ENCODE data around the gene UBA5.
A peak's percentile ranks its signal among the peaks of the same experiment; 100 is the strongest.
"Not testable (repeated sequence)": the region's sequence is repeated elsewhere in the genome, so short reads cannot be mapped to it uniquely, and the experiment has no call there.

UBA5 gene

DNA sequence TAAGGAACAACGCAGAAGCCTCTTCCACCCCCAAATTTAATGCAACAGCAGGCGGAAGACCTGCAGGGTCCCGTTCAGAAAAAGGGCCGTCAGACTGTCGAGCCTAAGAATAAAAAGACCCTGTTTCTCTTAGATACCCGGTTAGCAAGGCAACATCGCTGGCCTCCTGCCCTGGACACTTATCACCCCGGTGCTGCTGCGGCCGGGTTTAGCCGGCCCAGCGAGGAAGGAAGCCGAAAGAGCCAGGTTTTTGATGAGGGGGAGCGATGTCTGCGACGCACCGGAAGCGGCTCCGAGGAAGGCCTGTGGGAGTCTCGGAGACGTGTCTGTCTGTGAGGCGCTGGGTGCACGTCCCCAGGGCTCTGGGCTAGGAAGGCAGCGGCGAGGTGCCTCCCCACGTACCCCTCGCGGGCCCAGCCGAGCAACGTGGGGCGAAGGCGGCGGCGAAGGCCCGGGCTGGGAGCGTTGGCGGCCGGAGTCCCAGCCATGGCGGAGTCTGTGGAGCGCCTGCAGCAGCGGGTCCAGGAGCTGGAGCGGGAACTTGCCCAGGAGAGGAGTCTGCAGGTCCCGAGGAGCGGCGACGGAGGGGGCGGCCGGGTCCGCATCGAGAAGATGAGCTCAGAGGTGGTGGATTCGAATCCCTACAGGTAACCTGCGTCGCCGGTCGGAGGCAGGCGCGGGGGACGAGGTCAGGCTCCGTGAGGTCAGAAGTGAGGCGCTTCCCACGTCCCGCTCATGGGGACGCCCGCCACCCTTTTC, at the start of gene UBA5:
Gene UBA5 (plus strand): TSS at position 278 of the 759 bp plus-strand sequence. CDS start 209 bp downstream, at position 487.
- DNase-seq: peak; percentile 65

DNA sequence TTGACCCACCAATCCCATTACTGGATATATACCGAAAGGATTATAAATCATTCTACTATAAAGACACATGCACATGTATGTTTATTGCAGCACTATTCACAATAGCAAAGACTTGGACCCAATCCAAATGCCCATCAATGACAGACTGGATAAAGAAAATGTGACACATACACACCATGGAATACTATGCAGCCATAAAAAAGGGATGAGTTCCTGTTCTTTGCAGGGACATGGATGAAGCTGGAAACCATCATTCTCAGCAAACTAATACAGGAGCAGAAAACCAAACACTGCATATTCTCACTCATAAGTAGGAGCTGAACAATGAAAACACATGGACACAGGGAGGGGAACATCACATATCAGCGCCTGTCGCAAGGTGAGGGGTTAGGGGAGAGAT, 44.8 kb upstream of the UBA5 start:
- not testable (repeated sequence) for DNase-seq

DNA sequence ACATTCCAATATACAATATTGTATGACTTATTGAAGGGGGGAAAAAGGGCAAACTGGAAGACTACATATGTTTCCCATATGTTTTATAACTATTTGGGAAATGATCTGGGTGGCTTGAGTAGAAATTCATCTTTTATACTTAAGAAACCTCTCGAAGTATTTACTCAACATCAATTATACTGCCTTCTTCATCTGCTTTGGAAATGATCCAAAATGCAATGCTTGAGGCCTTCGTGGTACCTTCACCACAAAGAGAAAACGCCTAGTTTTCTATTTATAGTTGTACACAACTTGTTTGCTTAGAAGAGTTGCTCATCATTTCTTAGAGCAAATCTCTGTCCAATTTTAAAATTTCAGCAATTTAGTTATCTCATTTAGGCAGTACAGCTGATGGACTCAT, 44.2 kb upstream of the UBA5 start:
- DNase-seq: no peak

DNA sequence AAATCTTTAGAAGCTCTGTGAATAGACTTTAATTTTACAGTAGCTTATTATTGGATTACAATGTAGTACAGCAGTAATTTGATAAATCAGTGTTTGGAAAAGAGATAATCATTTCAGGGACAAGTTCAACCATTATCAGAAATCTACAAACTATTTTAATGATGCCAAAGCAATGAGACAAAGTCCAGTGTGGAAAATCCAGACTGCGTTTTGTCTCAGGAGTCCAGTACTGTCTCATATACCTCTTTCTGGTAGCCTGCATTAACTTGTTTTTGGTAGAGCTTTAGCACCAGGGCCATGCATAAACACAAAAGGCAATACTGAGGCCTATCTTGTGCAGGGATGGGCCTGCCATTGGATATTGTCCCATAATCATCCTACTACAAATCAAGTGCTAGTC, 43.3 kb upstream of the UBA5 start:
- no peak for DNase-seq

DNA sequence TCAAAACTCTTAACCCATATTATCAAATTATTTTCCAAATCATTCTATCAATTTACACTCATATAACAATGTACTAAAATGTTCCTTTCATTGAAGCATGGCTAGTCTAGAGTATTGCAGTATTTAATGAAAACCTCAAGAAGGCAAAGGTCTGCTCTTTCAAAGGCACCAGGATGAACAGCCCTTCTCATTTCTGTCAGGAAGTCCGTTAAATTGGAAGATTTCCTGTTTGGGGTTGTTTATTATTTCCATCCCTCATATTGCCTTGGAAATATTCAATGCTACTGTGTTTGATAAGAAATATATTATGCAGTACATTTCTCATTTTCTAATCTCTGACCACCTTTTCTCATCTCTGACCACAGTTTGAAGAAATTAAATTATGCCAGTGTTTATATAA, 38.0 kb upstream of the UBA5 start:
- DNase-seq: no peak

GRCh38 chr3:132622761-132623160, 37.4 kb upstream of the UBA5 start:
- DNase-seq: no peak

DNA sequence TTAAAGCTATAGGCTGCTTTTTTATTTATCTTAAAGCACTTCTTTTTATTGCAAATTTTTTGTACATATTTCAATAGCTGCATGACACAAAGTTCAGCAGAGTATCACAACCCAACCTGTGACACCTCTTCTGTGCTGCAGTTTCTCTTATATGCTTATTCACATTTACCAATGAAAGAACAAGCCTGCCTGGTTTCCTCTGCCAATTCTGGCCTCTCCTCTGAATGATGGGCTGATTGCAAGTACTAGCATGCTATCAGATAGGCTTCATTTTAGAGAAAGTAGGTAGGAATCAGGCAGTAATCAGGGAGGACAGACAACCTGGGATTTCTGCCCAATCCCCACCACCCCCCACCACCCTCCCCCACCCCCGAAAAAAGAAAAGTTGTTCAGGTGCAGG, 36.5 kb upstream of the UBA5 start:
- no peak for DNase-seq

GRCh38 chr3:132624790-132625189, 35.3 kb upstream of the UBA5 start:
- DNase-seq: no peak

DNA sequence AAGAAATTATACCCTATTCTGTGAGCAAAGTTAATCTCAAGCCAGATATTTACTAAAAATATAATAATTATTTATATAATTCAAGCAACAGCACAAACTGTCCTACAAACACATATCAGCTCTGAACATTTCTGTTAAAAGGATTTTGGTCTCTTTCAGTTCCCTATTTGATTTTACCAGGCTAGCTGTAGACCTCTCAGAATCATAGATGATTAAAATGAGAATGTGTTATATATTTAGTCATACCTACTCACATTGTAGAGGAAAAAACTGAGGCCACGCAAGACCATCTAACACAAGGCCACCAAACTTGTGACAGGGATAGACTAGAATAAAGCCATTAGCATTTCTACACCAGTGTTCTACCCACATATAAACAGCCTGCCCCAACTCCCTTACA, 34.5 kb upstream of the UBA5 start:
- no peak for DNase-seq

GRCh38 chr3:132626955-132627354, 33.2 kb upstream of the UBA5 start:
- DNase-seq: no peak

GRCh38 chr3:132628157-132628556, 32.0 kb upstream of the UBA5 start:
- no peak for DNase-seq

- no peak for DNase-seq
Observed at GRCh38 chr3:132629928-132630327, 30.2 kb upstream of the UBA5 start.

GRCh38 chr3:132630612-132631011, 29.5 kb upstream of the UBA5 start:
- no peak for DNase-seq

GRCh38 chr3:132635052-132635451, 25.1 kb upstream of the UBA5 start:
- DNase-seq: no peak

- no peak for DNase-seq
Observed at GRCh38 chr3:132637590-132637989, 22.5 kb upstream of the UBA5 start.

DNA sequence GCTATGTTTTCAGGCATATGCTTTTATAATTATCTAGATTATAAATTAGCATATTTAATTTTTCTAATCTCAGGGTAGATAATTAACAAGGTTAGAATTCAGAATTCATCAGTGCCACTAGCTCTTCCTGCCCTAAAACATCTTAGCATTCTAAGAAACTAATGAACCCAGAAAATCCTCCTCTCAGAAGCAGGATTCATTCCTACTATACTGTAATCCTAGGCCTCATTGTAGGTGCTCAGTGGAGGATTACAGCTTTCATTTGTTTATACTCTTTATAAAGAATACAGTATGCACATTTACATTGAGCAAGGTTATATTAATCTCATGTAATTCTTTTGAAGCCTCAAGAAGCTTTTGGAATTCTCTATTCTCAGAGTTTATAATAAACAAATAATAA, 21.4 kb upstream of the UBA5 start:
- DNase-seq: no peak

DNA sequence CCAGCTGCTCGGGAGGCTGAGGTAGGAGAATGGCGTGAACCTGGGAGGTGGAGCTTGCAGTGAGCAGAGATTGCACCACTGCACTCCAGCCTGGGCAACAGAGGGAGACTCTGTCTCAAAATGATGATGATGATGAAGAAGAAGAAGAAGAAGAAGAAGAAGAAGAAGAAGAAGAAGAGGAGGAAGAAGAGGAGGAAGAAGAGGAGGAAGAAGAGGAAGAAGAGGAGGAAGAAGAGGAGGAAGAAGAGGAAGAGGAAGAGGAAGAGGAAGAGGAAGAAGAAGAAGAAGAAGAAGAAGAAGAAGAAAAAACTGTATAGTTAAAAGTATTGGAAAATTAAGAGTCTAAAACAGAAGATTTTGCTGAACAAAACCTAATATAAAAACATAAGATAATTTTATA, 18.7 kb upstream of the UBA5 start:
- DNase-seq: not testable (repeated sequence)

DNA sequence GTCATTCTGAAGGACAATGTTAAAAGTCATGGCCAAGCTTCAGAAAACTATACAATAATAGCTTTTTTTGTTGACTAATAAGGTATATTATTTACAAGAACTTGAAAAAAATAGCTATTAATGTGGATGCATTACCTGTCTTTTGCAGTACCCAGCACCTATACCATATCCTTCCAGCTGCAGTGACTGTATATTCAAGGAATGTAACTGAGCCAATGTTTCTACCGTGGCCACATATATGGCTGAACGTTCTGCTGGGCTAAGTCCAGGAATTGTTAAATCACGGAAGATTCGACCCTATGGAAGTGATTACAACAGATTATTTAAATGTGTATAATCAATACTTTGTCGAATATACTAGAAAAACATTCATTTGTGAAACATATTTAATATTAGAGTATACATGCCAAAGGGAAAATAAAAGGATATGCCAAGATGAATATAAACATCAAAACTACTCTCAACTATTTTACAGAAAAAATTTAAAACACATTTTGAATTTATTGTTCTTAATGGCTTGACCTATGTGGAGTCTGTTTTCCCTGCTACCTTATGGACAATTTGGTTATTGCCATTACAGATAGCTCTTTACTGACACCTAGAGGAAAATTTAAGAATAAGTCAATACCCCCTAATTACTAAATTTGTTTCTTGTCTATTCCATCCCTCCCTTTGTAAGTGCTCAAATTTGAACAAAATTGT, 18.1 kb upstream of the UBA5 start:
- no peak for DNase-seq

- DNase-seq: no peak
Observed at GRCh38 chr3:132642539-132642847, 17.6 kb upstream of the UBA5 start.

DNA sequence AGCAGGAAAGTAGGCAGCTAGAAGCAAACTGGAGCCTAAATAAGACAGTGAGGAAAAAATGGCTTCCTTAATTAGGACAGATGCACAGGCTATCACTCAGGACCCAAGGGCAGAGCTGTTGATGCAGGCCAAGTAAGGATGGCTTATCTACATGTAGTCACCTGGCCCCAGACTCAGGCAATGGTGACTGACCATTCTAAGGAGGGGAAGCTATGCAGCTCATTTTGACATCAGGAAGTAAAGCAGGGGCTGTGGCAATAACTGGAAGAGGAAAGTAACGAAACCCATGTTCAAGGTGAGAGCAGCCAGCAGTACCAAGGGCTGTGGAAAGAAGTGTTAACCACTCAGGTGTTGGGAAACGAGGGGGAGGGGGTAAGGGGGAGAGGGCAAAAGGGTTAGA, 16.8 kb upstream of the UBA5 start:
- peak; percentile 5 for DNase-seq

- no peak for DNase-seq
Observed at GRCh38 chr3:132645058-132645457, 15.1 kb upstream of the UBA5 start.

DNA sequence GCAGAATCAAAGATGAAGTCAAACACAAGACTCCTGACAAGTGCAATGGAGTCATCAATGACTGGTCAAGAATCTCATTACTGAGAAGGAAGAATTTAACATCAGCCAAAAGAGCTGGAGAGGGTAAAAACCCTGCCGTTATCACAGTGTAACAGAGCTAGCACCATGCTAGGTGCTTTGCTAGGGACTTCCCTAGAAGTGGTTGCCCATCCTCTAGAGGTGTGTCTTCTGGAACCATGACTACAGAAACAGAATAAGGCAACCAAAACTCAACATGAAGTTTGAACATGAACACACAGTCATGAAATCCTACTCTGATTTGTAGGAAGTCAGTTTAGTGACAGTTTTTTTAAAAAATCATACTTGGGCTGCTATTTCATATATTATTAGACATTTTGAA, 10.0 kb upstream of the UBA5 start:
- no peak for DNase-seq

DNA sequence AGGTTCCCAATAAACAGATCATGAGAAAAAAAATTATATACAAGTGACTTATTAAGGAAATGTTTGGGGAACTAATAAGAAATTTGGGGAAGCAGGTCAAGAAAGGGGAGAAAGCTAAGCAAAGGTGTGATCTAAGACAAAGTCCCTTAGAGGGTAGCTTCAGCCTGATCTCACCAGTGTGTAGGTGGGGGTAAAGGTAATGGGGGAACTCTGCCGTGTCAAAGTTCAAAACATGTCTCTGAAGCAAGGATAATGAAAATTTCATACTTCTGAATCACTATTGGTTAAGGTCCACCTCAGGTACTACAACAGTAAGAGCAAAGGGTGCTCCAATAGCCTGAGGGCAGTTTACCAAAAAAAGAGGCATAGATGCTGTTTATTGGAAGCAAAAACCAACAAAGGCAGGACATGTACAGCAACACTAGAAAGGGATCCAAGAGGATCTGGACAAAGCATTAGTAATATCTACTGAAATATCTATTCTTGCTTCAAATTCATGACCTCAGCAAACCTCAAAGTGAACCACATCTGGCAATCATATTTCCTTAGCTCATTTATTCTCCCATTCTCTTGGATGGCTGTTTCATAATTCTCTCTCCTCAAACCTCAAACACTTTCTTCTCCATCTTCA, 7.4 kb upstream of the UBA5 start:
- DNase-seq: no peak

- no peak for DNase-seq
Observed at GRCh38 chr3:132654190-132654589, 5.9 kb upstream of the UBA5 start.

All from NK-92 treated with Interleukin-12 subunit alpha and Interleukin-12 subunit beta, amount 100 ng/mL, for 24 hours (cell line).